ENCODE measurements around the gene LPCAT3. TPM values are rescaled to one million over a fixed set of nuclear protein-coding genes. Genes with fewer than 3 reads are reported as not detected.

Gene LPCAT3
- total RNA-seq, 5 donors from 2014 or later (not counting 1 experiment from before 2014, with no cell fraction given), result 19.3 to 27.6 (median 22.6) TPM

GRCh38 chr12:6947615-6948014 is 70.7 kb downstream of the LPCAT3 start:
- Mint-ChIP-seq H3K36me3 (no peaks in the 10 kb centered on the region), H3K9me3 (no peaks in the 10 kb centered on the region), H3K4me3 (peak overlapping the region; percentile 4 to 88 (median 43)), H3K27me3 (no peaks in the 10 kb centered on the region), H3K4me1 (peaks cover 71 to 88% (median 78%) of the 10 kb centered on the region in 3 donors), H3K27ac (peak overlapping the region; percentile 97 to 100)
- Histone ChIP-seq H3K27me3 (replicated peaks in 1 of 2; ENCODE audit: control insufficient read depth in 2 of 2, extremely low read depth in 1 of 2, insufficient read depth in 2 of 2, low read length in 1 of 2) (no peaks in the 10 kb centered on the region), H3K9me3 (no peaks in the 10 kb centered on the region), H3K27ac (ENCODE audit: low read length) (peak overlapping the region; percentile 97), H3K4me1 (ENCODE audit: control insufficient read depth in 1 of 2, extremely low read depth in 1 of 2, insufficient read depth in 2 of 2, low read length in 2 of 2) (peaks cover 37 to 84% of the 10 kb centered on the region in 2 experiments), H3K4me3 (ENCODE audit: control insufficient read depth in 1 of 2, extremely low read depth in 1 of 2, low read length in 1 of 2) (no peak overlapping the region), H3K36me3 (ENCODE audit: control insufficient read depth in 2 of 2, extremely low read depth in 1 of 2, insufficient read depth in 1 of 2, low read length in 1 of 2) (peaks cover 0 to 7% of the 10 kb centered on the region in 2 donors)
- CTCF ChIA-PET, result interaction anchor here (0.5 to 8.2 kb wide), 10 partner anchors 8 to 161 kb away, joined by 3 to 126 read pairs (median 6); partner anchors contain the start of gene C1RL (in 1 of the 2)
- 85% methylated on average over 5 of the region's 8 CpGs for WGBS (ENCODE audit: insufficient coverage)
- DNase-seq, result no peak
- no peak for ATAC-seq (replicated peaks in 1 of 4)
- POLR2A ChIA-PET, result interaction anchor here in 1 of 2 donors (0.5 to 1.0 kb wide), 4 partner anchors 10 to 82 kb away, joined by 3 to 5 read pairs (median 4); no protein-coding TSS in a partner anchor

GRCh38 chr12:6946920-6947374 is 71.3 kb downstream of the LPCAT3 start:
- DNase-seq (no peak), ATAC-seq (replicated peaks in 1 of 4) (no peak)
- Histone ChIP-seq H3K9me3 (no peaks in the 10 kb centered on the region), H3K36me3 (ENCODE audit: control insufficient read depth in 2 of 2, extremely low read depth in 1 of 2, insufficient read depth in 1 of 2, low read length in 1 of 2) (peaks cover 0 to 7% of the 10 kb centered on the region in 2 donors), H3K4me3 (ENCODE audit: control insufficient read depth in 1 of 2, extremely low read depth in 1 of 2, low read length in 1 of 2) (peak overlapping the region; percentile 58 to 81), H3K4me1 (ENCODE audit: control insufficient read depth in 1 of 2, extremely low read depth in 1 of 2, insufficient read depth in 2 of 2, low read length in 2 of 2) (peaks cover 37 to 88% of the 10 kb centered on the region in 2 experiments), H3K27me3 (replicated peaks in 1 of 2; ENCODE audit: control insufficient read depth in 2 of 2, extremely low read depth in 1 of 2, insufficient read depth in 2 of 2, low read length in 1 of 2) (no peaks in the 10 kb centered on the region), H3K27ac (ENCODE audit: low read length) (peak overlapping the region; percentile 97)
- POLR2A ChIA-PET, result interaction anchor here (0.5 to 1.0 kb wide), 2 partner anchors 10 kb away, joined by 3 to 4 read pairs; no protein-coding TSS in a partner anchor
- CTCF ChIA-PET, result interaction anchor here (0.9 to 8.2 kb wide), 7 partner anchors 13 to 162 kb away, joined by 3 to 126 read pairs (median 7); partner anchors contain the start of genes C1RL (in 1 of the 2) and SPSB2 (in 1 of the 2)
- H3K4me1 Mint-ChIP-seq, result peaks cover 76 to 82% (median 82%) of the 10 kb centered on the region in 3 donors
- H3K4me3 Mint-ChIP-seq, result peak overlapping the region; percentile 77 to 91 (median 88)
- H3K9me3 Mint-ChIP-seq, result no peaks in the 10 kb centered on the region
- H3K27ac Mint-ChIP-seq, result peak overlapping the region; percentile 97 to 100
- H3K36me3 Mint-ChIP-seq, result no peaks in the 10 kb centered on the region
- WGBS (ENCODE audit: insufficient coverage), result 36% methylated on average over 5 of the region's 8 CpGs
- H3K27me3 Mint-ChIP-seq, result no peaks in the 10 kb centered on the region

- peak in 21 of 35 experiments; percentile 31 to 76 (median 49) for DNase-seq
- Mint-ChIP-seq H3K36me3 (no peaks in the 10 kb centered on the region), H3K4me1 (peaks cover 78 to 82% (median 82%) of the 10 kb centered on the region in 3 donors), H3K4me3 (peak overlapping the region; percentile 77 to 91 (median 88)), H3K9me3 (no peaks in the 10 kb centered on the region), H3K27ac (peak overlapping the region; percentile 97 to 100), H3K27me3 (no peaks in the 10 kb centered on the region)
- 13% methylated on average over 19 of the region's 32 CpGs for WGBS (ENCODE audit: insufficient coverage)
- Histone ChIP-seq H3K9me3 (no peaks in the 10 kb centered on the region), H3K36me3 (ENCODE audit: control insufficient read depth in 2 of 2, extremely low read depth in 1 of 2, insufficient read depth in 1 of 2, low read length in 1 of 2) (peaks cover 0 to 7% of the 10 kb centered on the region in 2 donors), H3K4me3 (ENCODE audit: control insufficient read depth in 1 of 2, extremely low read depth in 1 of 2, low read length in 1 of 2) (peak overlapping the region; percentile 58 to 81), H3K27ac (ENCODE audit: low read length) (peak overlapping the region; percentile 97), H3K4me1 (ENCODE audit: control insufficient read depth in 1 of 2, extremely low read depth in 1 of 2, insufficient read depth in 2 of 2, low read length in 2 of 2) (peaks cover 37 to 88% of the 10 kb centered on the region in 2 experiments), H3K27me3 (replicated peaks in 1 of 2; ENCODE audit: control insufficient read depth in 2 of 2, extremely low read depth in 1 of 2, insufficient read depth in 2 of 2, low read length in 1 of 2) (no peaks in the 10 kb centered on the region)
- CTCF ChIA-PET, result interaction anchor here (0.5 to 8.2 kb wide), 9 partner anchors 13 to 412 kb away, joined by 3 to 126 read pairs (median 6); partner anchors contain the start of gene SPSB2 (in 1 of the 2)
- POLR2A ChIA-PET, result interaction anchor here (0.5 to 3.2 kb wide), 4 partner anchors 11 to 41 kb away, joined by 3 to 22 read pairs (median 3); no protein-coding TSS in a partner anchor
- ATAC-seq (replicated peaks in 1 of 4), result peak; percentile 6 to 14 (median 11)
These were observed 72.0 kb downstream of the LPCAT3 start for GRCh38 chr12:6946033-6946919.

GRCh38 chr12:6945613-6946012 is 72.7 kb downstream of the LPCAT3 start:
- peaks cover 36 to 83% of the 10 kb centered on the region in 2 experiments for H3K4me1 ChIP-seq (ENCODE audit: control insufficient read depth in 1 of 2, extremely low read depth in 1 of 2, insufficient read depth in 2 of 2, low read length in 2 of 2)
- 87% methylated on average over 10 of the region's 11 CpGs for WGBS (ENCODE audit: insufficient coverage)
- peak overlapping the region; percentile 97 to 100 for H3K27ac Mint-ChIP-seq

GRCh38 chr12:6944381-6945186 is 73.7 kb downstream of the LPCAT3 start:
- POLR2A ChIA-PET, result interaction anchor here (0.7 to 3.2 kb wide), 20 partner anchors 8 to 192 kb away, joined by 3 to 22 read pairs (median 6); partner anchors contain the start of genes CDCA3 (in 1 of the 2), MLF2 (in 1 of the 2), SPSB2 (in 1 of the 2) and USP5 (in 1 of the 2)
- CTCF ChIA-PET, result interaction anchor here (0.6 to 8.2 kb wide), 17 partner anchors 14 to 210 kb away, joined by 3 to 126 read pairs (median 11); partner anchors contain the start of genes C1RL (in 1 of the 2), CDCA3 (in 1 of the 2), LPCAT3 (in 1 of the 2) and SPSB2 (in 1 of the 2)

More at GRCh38 chr12:6945613-6946012, 72.7 kb downstream of the LPCAT3 start:
- Mint-ChIP-seq H3K36me3 (no peaks in the 10 kb centered on the region), H3K4me1 (peaks cover 73 to 78% (median 77%) of the 10 kb centered on the region in 3 donors), H3K27me3 (no peaks in the 10 kb centered on the region), H3K9me3 (no peaks in the 10 kb centered on the region), H3K4me3 (peak overlapping the region; percentile 88 to 98 (median 91))
- Histone ChIP-seq H3K27ac (ENCODE audit: low read length) (peak overlapping the region; percentile 97), H3K9me3 (no peaks in the 10 kb centered on the region), H3K4me3 (ENCODE audit: control insufficient read depth in 1 of 2, extremely low read depth in 1 of 2, low read length in 1 of 2) (peak overlapping the region; percentile 58 to 81), H3K36me3 (ENCODE audit: control insufficient read depth in 2 of 2, extremely low read depth in 1 of 2, insufficient read depth in 1 of 2, low read length in 1 of 2) (peaks cover 0 to 7% of the 10 kb centered on the region in 2 donors), H3K27me3 (replicated peaks in 1 of 2; ENCODE audit: control insufficient read depth in 2 of 2, extremely low read depth in 1 of 2, insufficient read depth in 2 of 2, low read length in 1 of 2) (no peaks in the 10 kb centered on the region)
- ATAC-seq (replicated peaks in 1 of 4) (no peak), DNase-seq (no peak)
- ChIA-PET POLR2A (interaction anchor here (0.8 to 3.2 kb wide), 4 partner anchors 11 to 40 kb away, joined by 3 to 22 read pairs (median 4); no protein-coding TSS in a partner anchor), CTCF (interaction anchor here (0.6 to 8.2 kb wide), 11 partner anchors 9 to 163 kb away, joined by 3 to 126 read pairs (median 8); partner anchors contain the start of genes C1RL (in 1 of the 2) and LPCAT3 (in 1 of the 2))

More at GRCh38 chr12:6944381-6945186, 73.7 kb downstream of the LPCAT3 start:
- H3K36me3 ChIP-seq (ENCODE audit: control insufficient read depth in 2 of 2, extremely low read depth in 1 of 2, insufficient read depth in 1 of 2, low read length in 1 of 2), result peaks cover 0 to 7% of the 10 kb centered on the region in 2 donors
- under 1% methylated on average over 36 of the region's 48 CpGs for WGBS (ENCODE audit: insufficient coverage)
- Mint-ChIP-seq H3K4me1 (peaks cover 63 to 69% (median 68%) of the 10 kb centered on the region in 3 donors), H3K4me3 (peak overlapping the region; percentile 88 to 98 (median 91)), H3K9me3 (no peaks in the 10 kb centered on the region), H3K36me3 (no peaks in the 10 kb centered on the region), H3K27ac (peak overlapping the region; percentile 97 to 100), H3K27me3 (no peaks in the 10 kb centered on the region)
- peak overlapping the region; percentile 81 to 89 for H3K4me3 ChIP-seq (ENCODE audit: control insufficient read depth in 1 of 2, extremely low read depth in 1 of 2, low read length in 1 of 2)
- H3K27me3 ChIP-seq (replicated peaks in 1 of 2; ENCODE audit: control insufficient read depth in 2 of 2, extremely low read depth in 1 of 2, insufficient read depth in 2 of 2, low read length in 1 of 2), result no peaks in the 10 kb centered on the region
- peaks cover 28 to 72% of the 10 kb centered on the region in 2 experiments for H3K4me1 ChIP-seq (ENCODE audit: control insufficient read depth in 1 of 2, extremely low read depth in 1 of 2, insufficient read depth in 2 of 2, low read length in 2 of 2)
- DNase-seq, result peak; percentile 74 to 93 (median 82)
- ATAC-seq (replicated peaks in 1 of 4), result peak; percentile 53 to 69 (median 65)
- H3K9me3 ChIP-seq, result no peaks in the 10 kb centered on the region
- H3K27ac ChIP-seq (ENCODE audit: low read length), result peak overlapping the region; percentile 97
